Activated T-helper 1 cell treated with anti-CD3 and anti-CD28 coated beads, Interleukin-2, amount 50 U/mL, for 16 hours (primary cell): ENCODE results near the gene GRK5.
"Not testable (repeated sequence)": the region's sequence is repeated elsewhere in the genome, so short reads cannot be mapped to it uniquely, and the experiment has no call there.

ENCODE experiments used
- DNase-seq, 2 donors: peaks; one replicate each; pipeline ENCODE4 v3.0.0-alpha.2; 2020; ENCODE audit warnings: low read depth in 1 of 2, low spot score in 1 of 2

GRK5 gene

GRCh38 chr10:119221201-119221600 is 13.8 kb downstream of the GRK5 start:
- no peak for DNase-seq

DNA sequence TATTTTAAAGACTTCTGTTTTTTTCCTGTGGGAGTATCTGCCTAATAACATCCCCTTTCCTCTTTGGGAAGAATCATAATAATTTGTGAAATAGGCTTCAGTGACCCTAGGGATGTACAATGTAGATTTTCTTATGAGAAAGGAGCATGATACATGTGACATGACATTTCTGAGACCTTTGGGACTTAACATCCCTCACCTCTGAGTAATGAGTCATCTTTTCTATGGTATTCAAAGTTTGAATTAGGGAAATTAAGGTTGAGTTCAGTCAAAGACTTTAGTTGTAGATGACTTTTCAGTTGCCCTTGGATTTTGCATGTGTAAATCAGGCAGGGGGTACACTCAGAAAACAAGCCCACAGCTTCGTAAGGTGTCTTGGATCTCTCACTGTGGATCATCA is 14.3 kb downstream of the GRK5 start:
- DNase-seq, result no peak

- no peak for DNase-seq
Observed at GRCh38 chr10:119222537-119222936, 15.2 kb downstream of the GRK5 start.

GRCh38 chr10:119222966-119223386 is 15.6 kb downstream of the GRK5 start:
- DNase-seq, result no peak

DNA sequence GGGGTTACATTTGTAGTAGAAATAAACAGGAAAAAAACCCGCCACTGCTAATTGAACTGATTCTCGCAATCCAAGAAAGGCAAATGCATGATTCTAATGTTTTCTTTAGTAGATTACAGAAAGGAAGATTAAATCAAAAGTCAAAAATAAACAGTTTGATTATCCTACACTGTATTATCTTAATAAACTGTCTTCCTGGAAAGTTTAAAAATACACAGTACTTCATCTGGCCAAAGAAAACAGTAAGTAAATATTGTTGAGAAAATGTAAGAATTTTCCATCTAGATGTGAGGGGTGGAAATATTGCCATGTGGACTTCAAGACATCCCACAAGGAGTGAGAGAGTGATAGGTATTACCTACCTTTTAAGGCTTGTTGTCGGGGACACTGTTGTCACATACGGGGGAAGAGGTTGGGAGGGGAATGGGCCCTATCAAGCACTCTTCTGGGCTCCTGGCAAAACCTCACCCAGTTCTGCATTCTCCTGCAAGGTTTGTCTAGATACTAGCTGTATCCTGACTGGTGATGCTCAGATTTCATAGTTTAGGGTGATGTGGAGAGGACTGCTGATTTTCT is 17.8 kb downstream of the GRK5 start:
- DNase-seq, result no peak

DNA sequence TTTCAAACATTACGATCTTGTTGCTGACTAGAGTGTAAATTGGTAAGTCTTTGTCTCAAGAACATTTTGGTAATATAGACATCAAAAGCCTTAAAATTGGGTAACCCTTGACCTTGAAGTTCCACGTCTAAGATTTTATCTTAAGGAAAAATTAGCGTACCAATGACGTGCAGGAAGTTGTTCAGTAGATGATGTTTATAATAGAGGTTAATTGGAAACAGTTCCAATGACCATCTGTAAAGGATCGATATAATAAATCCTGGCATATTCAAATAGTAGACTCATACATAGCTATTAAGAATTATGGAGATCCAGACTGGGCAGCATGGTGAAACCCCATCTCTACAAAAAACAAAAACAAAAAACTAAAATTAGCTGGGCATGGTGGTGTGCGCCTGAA is 20.5 kb downstream of the GRK5 start:
- DNase-seq, result no peak

GRCh38 chr10:119231654-119232053 is 24.3 kb downstream of the GRK5 start:
- no peak for DNase-seq

- DNase-seq, result not testable (repeated sequence)
Observed at GRCh38 chr10:119232439-119232838, 25.1 kb downstream of the GRK5 start.

GRCh38 chr10:119233123-119233820 is 25.9 kb downstream of the GRK5 start:
- no peak for DNase-seq

DNA sequence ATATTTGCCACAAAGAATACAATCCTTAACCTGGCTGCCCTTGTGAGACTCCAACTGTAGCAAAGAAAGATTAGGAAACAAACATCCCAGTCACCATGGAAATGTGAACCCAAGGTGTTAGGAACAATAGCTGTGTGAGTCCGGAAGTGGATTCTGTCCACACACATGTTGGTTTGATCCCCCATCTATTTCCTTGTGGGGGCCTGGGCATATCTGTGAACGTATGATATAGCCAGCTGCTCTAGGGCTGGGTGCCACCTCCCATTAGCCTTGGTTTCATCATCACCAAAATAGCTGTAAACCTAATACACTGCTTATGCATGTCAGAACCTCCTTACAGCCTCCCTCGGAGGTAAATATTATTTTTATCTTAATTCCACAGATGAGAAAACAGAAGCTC is 26.4 kb downstream of the GRK5 start:
- no peak for DNase-seq

DNA sequence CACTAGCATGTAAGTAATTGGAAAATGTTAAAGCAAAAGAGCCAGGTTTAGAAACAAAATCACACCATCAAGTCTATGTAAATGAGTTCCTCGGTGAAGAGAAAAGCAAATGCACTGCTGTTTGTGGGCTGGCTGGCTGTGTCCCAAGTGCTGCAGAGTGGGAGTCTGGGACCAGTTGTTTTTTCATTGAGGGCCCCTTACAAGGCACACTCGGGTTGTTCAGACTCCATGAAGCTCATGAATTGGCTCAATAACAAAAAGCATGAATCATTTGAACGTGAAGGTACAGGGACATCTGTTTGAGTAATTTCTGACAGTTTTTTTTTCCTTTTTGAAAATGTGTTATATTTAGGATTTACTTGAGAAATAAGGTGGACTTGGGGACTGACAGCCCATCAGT is 28.0 kb downstream of the GRK5 start:
- no peak for DNase-seq

DNA sequence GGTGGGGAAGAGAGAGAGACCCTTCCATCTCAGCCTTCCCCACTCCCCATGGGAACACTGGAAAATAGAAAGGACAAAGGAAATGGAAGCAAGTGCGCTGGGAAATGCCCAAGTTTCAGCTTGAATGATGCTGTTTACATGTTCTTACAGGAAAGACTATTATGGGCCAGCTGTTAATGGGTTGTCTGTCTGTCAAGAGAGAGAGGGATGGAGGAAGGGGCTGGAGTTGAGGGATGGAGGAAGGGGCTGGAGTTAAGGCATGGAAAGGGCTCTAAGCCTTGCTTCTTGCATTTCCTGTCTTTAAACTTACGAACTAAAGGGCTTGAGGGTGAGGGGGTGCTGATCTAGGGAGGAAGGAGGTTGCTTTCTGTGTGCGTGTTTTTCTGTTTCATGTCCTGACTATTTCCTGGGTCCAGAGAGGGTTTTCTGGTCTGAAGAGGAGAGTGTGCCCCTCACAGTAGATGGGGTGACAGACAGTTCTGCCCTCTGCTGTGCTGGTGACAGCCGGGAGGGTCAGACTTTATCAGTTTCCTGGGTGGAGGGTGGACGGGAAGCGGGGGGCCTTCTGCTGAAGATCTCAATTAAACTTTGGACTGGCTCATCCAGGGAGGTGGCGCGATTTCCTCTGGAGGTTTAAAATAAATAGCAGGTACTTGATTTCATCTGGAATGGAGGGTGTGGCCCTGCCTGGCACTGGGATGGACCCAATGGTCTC is 30.5 kb downstream of the GRK5 start:
- no peak for DNase-seq

- DNase-seq, result no peak
Observed at GRCh38 chr10:119238577-119238976, 31.2 kb downstream of the GRK5 start.

GRCh38 chr10:119239015-119239414 is 31.6 kb downstream of the GRK5 start:
- not testable (repeated sequence) for DNase-seq

- DNase-seq, result not testable (repeated sequence)
Observed at GRCh38 chr10:119239630-119240029, 32.3 kb downstream of the GRK5 start.

- DNase-seq, result no peak
Observed at GRCh38 chr10:119241066-119241465, 33.7 kb downstream of the GRK5 start.

DNA sequence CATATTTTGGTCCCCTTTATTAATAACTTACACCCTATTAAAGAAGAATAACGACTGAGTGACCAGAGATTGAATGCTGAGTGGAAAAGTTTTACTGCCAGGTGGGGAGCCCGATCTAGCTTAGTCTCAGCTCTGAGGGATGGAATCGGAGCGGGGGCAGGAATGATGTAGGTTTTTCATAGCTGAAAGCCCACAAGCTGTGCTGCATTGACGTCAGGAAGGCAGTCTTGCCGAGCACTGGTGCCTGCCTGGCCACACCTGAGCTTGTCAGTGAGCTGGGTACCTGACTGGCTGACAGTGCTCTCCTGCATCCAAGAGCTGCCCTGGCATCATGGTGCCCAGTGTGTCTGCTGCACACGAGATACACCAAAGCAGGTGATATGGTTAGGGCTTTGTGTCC is 34.8 kb downstream of the GRK5 start:
- DNase-seq, result no peak

DNA sequence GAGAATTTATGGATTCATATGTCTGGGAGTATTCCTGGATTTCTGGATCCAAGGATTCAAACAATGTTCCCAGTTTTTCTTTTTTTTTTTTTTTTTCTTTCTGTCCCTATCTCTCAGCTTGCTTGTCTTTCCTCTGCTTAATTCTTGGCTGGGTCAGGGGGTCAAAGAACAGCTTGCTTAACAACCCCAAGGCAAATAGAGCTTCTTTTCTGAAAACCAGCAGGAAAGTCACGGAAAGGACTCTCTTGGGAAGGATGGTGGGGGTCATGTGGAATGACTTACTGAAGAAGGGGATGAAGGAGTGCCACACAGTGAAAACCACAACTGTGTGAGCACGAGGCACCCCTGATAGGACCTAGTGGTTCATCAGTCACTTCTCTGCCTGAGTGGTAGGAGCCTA is 36.1 kb downstream of the GRK5 start:
- no peak for DNase-seq

DNA sequence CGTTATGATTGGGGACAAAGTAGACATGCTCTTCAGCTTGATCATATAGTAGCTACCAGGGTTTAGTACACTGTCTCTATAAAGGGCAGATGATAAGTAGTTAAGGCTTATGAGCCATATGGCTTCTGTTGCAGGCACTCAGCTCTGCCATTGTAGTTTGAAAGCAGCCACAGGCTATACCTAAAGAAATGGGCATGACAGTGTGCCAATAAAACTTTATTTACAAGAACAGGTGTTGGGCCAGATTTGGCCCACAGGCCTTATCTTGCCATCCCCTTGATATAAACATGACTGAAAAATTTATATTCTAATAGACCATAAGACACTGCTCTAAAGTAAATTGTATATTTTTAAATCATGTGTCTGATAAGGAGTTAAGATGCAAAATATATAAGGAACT is 36.6 kb downstream of the GRK5 start:
- no peak for DNase-seq

- DNase-seq, result no peak
Observed at GRCh38 chr10:119245272-119245671, 37.9 kb downstream of the GRK5 start.

DNA sequence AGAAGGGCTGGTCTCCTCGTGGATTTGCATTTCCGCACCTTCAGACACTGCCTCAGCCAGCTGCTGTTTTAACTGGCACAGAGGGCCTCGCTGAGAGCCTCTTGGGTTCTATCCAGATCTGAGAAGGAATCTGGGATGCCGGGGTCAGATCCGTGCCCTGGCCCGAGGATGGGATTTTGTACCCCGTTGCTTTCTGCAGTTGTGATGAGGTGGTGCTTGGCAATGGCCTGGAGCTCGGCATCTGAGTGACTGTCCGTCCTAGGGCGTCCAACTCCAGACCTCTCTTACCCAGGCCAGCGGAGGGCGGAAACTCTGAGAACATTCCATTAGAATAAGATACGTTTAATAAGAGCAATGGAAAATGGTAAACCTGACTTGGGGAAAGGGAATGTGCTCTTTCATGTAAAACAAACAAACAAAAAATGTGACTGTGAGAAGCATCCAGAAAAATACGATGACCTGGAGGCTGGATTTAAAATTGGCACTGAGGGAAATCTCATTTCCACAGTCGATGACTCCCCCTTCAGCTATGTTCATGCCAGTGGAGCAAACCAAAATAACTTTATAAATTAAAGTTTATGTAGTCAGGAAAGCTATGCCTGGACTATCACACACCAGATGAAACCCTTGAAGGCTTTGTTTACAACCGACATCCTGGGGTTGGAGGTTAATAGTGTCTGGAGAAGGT is 39.6 kb downstream of the GRK5 start:
- no peak for DNase-seq

- DNase-seq, result no peak
Observed at GRCh38 chr10:119247550-119247894, 40.2 kb downstream of the GRK5 start.
